ENCODE measurements around the gene PLPP1. TPM values are rescaled to one million over a fixed set of nuclear protein-coding genes. Genes with fewer than 3 reads are reported as not detected.

Gene PLPP1
- total RNA-seq, 6 experiments from 2014 or later: 23.3 to 145 (median 36.0) TPM

GRCh38 chr5:55568654-55569512 lies 34.1 kb upstream of the PLPP1 start:
- TF ChIP-seq CTCF (IDR thresholded peaks at IDR 0.05) (no peak), POLR2A (IDR thresholded peaks at IDR 0.05) (no peak)
- no peaks in the 10 kb centered on the region for H3K36me3 ChIP-seq
- intact Hi-C loops (cut with DNase I): no loop called here
- H3K9me3 ChIP-seq: no peaks in the 10 kb centered on the region
- DNase-seq (no peak), ATAC-seq (no peak)
- 76% methylated on average over 13 of the region's 15 CpGs for WGBS (ENCODE audit: insufficient coverage, low coverage, low lambda C conversion rate, missing lambda C conversion rate)
- H3K4me1 ChIP-seq: no peaks in the 10 kb centered on the region
- H3K27me3 ChIP-seq: no peaks in the 10 kb centered on the region
- no peak overlapping the region for H3K27ac ChIP-seq
- no peak overlapping the region for H3K4me3 ChIP-seq

- no peak overlapping the region for H3K27ac ChIP-seq
Measured at GRCh38 chr5:55564721-55565120, 30.0 kb upstream of the PLPP1 start.

GRCh38 chr5:55558484-55558883 lies 23.7 kb upstream of the PLPP1 start:
- no peaks in the 10 kb centered on the region for H3K9me3 ChIP-seq
- H3K4me1 ChIP-seq: no peaks in the 10 kb centered on the region
- no peak overlapping the region for H3K27ac ChIP-seq
- TF ChIP-seq POLR2A (IDR thresholded peaks at IDR 0.05) (no peak), CTCF (IDR thresholded peaks at IDR 0.05) (no peak)
- no peaks in the 10 kb centered on the region for H3K36me3 ChIP-seq
- no peaks in the 10 kb centered on the region for H3K27me3 ChIP-seq
- intact Hi-C loops (cut with DNase I): no loop called here
- DNase-seq: no peak
- no peak for ATAC-seq
- no peak overlapping the region for H3K4me3 ChIP-seq
- WGBS (ENCODE audit: insufficient coverage, low coverage, low lambda C conversion rate, missing lambda C conversion rate): 90% methylated on average over 1 of the region's 2 CpGs

More at GRCh38 chr5:55564721-55565120, 30.0 kb upstream of the PLPP1 start:
- Histone ChIP-seq H3K4me3 (no peak overlapping the region), H3K36me3 (no peaks in the 10 kb centered on the region), H3K9me3 (no peaks in the 10 kb centered on the region), H3K27me3 (no peaks in the 10 kb centered on the region), H3K4me1 (no peaks in the 10 kb centered on the region)
- TF ChIP-seq POLR2A (IDR thresholded peaks at IDR 0.05) (no peak), CTCF (IDR thresholded peaks at IDR 0.05) (no peak)
- intact Hi-C loops (cut with DNase I): no loop called here
- ATAC-seq (no peak), DNase-seq (no peak)
- 100% methylated on average over 2 of the region's 3 CpGs for WGBS (ENCODE audit: insufficient coverage, low coverage, low lambda C conversion rate, missing lambda C conversion rate)

GRCh38 chr5:55557123-55557522 lies 22.4 kb upstream of the PLPP1 start:
- ATAC-seq: no peak
- TF ChIP-seq POLR2A (IDR thresholded peaks at IDR 0.05) (no peak), CTCF (IDR thresholded peaks at IDR 0.05) (no peak)
- H3K4me1 ChIP-seq: no peaks in the 10 kb centered on the region
- no peak for DNase-seq
- no peaks in the 10 kb centered on the region for H3K9me3 ChIP-seq
- H3K36me3 ChIP-seq: no peaks in the 10 kb centered on the region
- H3K27ac ChIP-seq: no peak overlapping the region
- intact Hi-C loops (cut with DNase I): no loop called here
- WGBS (ENCODE audit: insufficient coverage, low coverage, low lambda C conversion rate, missing lambda C conversion rate): 83% methylated on average over 1 of the region's 3 CpGs
- no peak overlapping the region for H3K4me3 ChIP-seq
- no peaks in the 10 kb centered on the region for H3K27me3 ChIP-seq

Measured in right lobe of liver (tissue), 6 donors.